ENCODE results near the gene DSE.

DSE gene

GRCh38 chr6:116388924-116389323 lies 18.2 kb downstream of the DSE start:
- DNase-seq, result no peak

- no peak for DNase-seq
Measured at GRCh38 chr6:116389357-116389756, 18.6 kb downstream of the DSE start.

GRCh38 chr6:116390581-116390980 lies 19.8 kb downstream of the DSE start:
- DNase-seq, result no peak

GRCh38 chr6:116392132-116393013 lies 21.6 kb downstream of the DSE start:
- peak in 2 of 5 donors; percentile 39 for DNase-seq

GRCh38 chr6:116393430-116393829 lies 22.7 kb downstream of the DSE start:
- DNase-seq, result no peak

GRCh38 chr6:116395647-116396046 lies 24.9 kb downstream of the DSE start:
- DNase-seq, result no peak

GRCh38 chr6:116396441-116396840 lies 25.7 kb downstream of the DSE start:
- DNase-seq, result no peak

GRCh38 chr6:116397914-116398313 lies 27.2 kb downstream of the DSE start:
- no peak for DNase-seq

GRCh38 chr6:116398316-116399010 lies 27.7 kb downstream of the DSE start:
- no peak for DNase-seq

GRCh38 chr6:116399287-116399686 lies 28.5 kb downstream of the DSE start:
- DNase-seq, result no peak

- no peak for DNase-seq
Measured at GRCh38 chr6:116400328-116400727, 29.6 kb downstream of the DSE start.

- DNase-seq, result no peak
Measured at GRCh38 chr6:116402108-116402937, 31.6 kb downstream of the DSE start.

GRCh38 chr6:116403205-116403604 lies 32.5 kb downstream of the DSE start:
- DNase-seq, result no peak

GRCh38 chr6:116404696-116405095 lies 33.9 kb downstream of the DSE start:
- DNase-seq, result no peak

- no peak for DNase-seq
Measured at GRCh38 chr6:116405138-116405537, 34.4 kb downstream of the DSE start.

- no peak for DNase-seq
Measured at GRCh38 chr6:116405652-116406356, 35.1 kb downstream of the DSE start.

- no peak for DNase-seq
Measured at GRCh38 chr6:116406678-116407345, 36.1 kb downstream of the DSE start.

GRCh38 chr6:116408491-116408890 lies 37.7 kb downstream of the DSE start:
- no peak for DNase-seq

GRCh38 chr6:116409756-116410155 lies 39.0 kb downstream of the DSE start:
- no peak for DNase-seq

- no peak for DNase-seq
Measured at GRCh38 chr6:116411284-116411623, 40.5 kb downstream of the DSE start.

- no peak for DNase-seq
Measured at GRCh38 chr6:116412270-116412669, 41.5 kb downstream of the DSE start.

- DNase-seq, result no peak
Measured at GRCh38 chr6:116413357-116413756, 42.6 kb downstream of the DSE start.
